GM18870 (cell line): Measurements from ENCODE around the gene KCNN2.
A peak's percentile ranks its signal among the peaks of the same experiment; 100 is the strongest.
"Not testable (repeated sequence)": the region's sequence is repeated elsewhere in the genome, so short reads cannot be mapped to it uniquely, and the experiment has no call there.

ENCODE experiments used
- ATAC-seq: cut with Tn5 transposase; IDR thresholded peaks from one replicate; pipeline ENCODE4 v1.9.1; 2021; ENCODE audit warnings: moderate library complexity; ENCODE audit not compliant: unreplicated experiment

Gene KCNN2

DNA sequence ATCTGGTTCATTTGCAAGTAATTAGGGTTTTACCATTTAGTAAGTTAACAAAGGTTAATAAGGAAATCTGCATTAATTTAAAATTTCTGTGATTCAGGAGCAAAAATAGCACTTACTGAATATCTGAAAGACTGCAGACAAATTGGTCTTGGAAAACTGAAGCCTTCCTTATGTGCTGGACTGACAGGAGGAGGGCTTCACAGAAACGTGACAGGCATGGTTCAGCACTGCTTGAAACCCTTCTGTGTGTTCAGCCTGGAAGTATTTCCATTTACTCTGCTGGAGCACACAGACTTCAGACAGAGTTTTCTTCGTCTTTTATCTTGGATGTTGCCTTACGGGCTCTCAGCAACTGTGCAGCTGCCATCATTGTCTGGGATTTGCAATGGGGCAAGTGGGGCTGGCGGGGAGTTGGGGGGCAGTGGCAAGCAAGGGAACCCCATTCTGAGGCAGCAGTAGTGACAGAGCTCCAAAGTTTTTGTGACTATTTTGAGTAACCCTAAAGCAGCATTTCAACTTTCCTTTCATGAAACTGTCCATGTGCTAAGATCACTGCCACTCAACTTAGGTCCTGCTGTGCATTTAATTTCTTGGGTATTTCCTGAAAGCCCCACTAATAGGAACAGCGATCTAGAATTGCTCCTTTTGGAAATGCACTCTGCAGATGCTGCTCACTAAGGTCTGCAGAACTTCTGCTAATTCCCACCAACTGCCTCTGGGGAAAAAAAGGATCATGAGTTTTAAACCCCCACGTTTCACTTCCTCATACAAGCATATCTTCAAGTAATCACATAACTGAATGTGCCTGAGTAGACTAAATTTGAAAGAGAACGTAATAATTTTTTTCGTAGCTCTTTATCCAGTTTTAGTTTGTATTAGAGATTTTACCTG, 56.6 kb downstream of the KCNN2 start:
- peak; percentile 97 for ATAC-seq

DNA sequence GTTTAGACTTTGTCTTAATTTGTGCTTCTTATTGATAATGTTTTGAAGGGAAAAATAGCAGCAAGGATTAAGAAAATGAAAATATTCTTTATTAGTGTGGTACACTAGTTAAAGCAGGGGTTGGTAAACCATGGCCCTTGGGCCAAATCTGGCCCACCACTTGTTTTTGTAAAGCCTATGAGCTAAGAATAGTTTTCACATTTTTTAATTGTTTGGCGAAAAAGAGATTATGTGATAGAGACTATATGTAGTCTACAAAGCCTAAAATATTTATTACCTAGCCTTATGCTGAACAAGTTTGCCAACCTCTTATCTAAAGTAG, 57.2 kb downstream of the KCNN2 start:
- peak; percentile 25 for ATAC-seq

DNA sequence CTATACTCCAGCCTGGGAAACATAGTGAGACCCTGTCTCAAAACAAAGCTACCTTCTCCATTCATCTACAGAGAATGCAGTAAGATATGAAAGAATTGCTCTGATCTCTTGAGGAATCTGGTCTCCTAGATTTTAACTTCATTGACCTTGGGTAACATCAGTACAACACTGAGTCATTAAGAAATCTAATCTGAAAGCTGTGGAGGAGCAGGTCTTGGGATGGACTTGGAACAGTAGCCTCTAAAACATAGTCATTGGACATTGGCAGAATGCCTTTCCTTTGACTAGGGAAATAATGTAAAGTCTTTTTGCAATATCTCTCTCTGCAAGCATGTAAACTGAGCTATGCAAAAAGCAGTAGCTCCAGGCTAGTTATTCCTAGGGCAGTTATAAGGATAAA, 58.1 kb downstream of the KCNN2 start:
- ATAC-seq, result no peak

DNA sequence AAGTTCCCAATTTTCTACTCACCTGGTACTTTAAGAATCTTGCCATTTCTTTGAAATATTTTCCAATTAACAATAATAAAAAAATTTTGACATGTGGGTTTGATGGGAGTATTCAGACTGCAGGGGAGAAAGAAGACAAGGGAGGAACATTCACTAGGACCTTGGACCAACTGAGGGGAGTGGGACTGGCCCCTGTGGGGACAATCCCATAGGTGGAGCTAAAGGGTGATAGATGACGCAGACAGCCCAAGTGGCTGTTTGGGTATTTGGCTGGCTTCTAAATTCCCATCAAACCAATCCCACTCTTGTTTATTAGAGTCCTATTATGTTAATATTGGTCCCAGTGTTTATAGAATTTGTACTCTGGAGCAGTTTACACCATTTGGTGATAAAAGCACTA, 65.3 kb downstream of the KCNN2 start:
- ATAC-seq, result no peak

DNA sequence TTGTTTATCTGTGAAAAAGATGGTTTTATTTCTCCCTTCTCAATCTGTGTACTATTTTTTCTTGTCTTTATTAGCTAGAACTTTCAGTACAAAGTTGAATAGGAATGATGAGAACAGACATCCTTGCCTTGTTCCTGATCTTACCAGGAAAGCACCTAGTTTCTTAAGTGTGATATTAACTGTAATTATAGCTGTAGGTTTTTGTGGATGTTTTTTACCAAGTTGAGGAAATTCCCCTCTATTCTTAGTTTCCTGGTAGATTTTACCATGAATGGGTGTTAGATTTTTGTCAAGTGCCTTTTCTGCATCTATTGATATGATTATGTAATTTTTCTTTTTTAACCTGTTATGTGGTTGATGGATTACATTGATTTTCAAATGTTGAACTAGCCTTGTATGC, 68.7 kb downstream of the KCNN2 start:
- ATAC-seq, result no peak

DNA sequence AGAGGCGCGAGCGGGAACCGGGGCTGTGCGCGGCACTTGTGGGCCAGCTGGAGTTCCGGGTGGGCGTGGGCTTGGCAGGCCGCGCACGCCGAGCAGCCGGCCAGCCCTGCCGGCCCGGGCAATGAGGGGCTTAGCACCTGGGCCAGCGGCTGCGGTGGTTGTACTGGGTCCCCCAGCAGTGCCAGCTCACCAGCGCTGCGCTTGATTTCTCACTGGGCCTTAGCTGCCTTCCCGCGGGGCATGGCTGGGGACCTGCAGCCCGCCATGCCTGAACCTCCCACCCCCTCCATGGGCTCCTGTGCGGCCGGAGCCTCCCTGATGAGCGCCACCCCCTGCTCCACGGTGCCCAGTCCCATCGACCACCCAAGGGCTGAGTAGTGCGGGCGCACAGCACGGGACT, 70.8 kb downstream of the KCNN2 start:
- ATAC-seq, result not testable (repeated sequence)

DNA sequence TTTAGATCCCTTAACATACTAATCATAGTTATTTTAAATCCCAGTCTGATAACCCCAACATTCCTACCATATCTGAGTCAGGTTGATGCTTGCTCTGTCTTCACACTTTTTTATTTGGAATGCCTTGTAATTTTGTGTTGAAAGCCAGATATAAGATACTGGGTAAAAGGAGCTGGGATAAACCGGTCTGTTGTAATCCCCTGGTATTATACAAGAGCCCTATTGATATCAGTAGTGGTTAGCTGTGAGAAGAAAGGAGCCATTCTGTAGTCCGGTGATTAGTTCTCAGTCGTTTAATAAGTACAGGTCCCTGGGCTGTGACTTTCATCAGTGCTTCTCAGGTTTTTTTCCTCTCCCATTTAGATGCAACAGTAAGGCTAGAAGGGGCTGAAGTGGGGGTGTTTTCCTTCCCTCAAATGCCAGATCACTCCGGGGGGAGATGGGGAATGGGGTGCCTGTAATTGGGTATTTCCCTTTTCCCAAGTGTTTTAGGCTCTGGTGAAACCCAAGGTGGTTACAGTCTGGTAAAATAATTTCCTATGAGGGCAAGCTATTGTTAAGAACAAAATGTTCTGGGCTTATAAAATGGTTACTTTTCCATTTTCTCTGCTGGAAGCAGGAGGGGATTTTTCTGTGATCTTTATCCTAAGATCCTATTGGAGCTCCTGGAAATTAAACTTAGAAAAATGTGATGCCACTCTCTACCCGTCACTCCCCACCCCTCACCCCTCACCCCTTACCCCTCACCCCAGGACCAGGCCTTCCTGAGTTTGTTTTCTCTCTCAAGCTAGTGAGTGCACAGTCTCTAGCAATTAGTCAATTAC, 72.7 kb downstream of the KCNN2 start:
- no peak for ATAC-seq

DNA sequence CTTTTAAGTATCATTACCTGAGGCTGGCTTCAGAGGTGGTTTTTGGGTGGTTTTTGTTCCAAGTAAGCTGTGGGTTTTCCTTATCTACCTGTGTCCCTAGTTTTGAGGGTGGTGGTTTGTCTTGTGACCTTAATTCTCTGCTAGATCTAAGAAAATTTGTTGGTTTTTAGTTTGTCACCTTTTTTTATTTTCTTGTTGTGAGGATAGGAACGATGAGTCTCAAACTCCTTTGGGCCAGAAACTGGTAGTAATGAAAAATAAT, 73.3 kb downstream of the KCNN2 start:
- no peak for ATAC-seq

DNA sequence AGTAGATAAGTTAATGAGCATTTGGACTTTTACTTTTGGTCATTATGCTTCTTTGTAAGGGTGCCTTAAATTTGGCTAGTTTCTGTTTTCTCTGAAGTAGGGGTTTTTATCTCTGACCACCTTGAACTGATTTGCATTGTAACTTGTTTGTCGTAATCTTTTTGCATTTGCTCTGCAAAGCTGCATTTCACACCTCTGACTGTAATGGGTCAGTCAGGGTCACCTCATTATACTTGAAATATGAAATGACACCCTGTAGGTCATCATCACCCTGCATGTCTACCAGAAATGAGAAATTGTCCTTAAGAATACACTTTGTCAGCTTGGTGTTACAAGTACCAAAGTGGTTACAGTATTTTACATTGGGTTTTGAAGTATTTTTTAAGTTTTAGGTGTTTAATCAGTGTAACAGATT, 74.0 kb downstream of the KCNN2 start:
- ATAC-seq, result peak; percentile 87

DNA sequence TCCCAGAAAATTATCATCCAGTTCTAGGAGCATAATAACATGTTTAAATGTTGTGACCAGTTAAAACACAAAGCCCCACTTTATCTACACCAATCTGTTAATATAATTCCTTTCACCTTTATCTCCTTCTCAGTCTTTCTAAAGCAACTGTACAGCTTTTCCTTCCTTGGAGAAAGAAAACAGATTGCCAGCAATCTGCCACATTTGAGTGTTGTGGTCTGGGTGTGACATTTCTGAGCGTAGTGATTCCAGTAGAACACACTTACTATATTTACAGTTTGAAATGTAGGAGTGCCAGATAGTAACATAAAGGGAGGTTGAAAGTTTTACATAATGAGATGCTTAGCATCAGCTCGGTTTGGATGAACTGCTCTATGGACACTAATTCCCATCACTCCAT, 76.1 kb downstream of the KCNN2 start:
- ATAC-seq, result no peak

DNA sequence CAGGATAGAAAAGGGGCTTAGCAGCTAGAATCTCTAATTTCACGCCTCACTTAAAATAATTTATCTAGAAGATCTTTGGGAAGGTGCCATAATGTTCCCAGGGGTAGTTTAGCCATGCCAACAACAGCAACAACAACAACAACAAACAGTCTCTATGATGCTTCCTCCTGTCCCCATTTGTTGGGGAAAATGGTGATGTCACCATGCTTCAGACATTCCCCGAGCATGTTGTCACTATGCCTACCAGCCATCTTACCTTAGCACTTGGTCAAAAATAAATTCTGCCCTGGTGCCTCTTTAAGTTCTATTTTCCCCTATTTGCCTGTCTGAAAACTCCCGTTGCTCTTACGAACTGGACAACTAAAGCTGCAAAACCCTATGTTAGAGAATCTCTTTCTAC, 76.6 kb downstream of the KCNN2 start:
- no peak for ATAC-seq

DNA sequence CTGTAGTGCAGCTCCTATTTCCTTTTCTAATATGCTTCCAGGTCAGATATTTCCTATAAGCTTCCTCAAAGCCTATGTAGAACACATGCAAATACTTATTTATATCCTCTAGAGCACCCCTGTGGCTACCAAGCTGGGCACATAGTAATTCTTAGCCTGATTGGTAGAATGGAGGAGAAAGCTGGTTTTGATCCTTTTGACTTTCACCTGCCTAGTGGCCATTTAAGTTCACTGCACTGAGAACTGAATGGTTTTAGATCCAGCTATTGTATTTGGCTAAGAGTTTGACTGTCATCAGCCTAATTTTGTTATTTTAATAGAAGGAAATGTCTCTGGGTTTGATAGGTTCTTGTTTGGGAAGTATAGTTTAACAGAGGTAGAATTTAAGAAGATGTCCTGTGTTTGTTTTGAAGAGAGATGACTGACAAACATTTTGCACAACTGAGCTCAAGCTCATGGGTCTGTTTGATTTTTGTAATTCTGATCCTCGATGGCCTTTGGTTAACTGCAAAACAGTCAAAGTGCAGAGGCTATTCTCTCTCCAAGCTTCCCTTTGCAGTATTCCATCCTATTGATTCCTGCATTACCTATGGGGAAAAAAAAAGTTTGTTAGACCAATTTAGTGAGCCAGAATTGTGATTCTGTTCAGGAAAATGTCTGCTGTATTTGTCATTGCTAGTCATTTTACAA, 85.4 kb downstream of the KCNN2 start:
- ATAC-seq, result peak; percentile 45

DNA sequence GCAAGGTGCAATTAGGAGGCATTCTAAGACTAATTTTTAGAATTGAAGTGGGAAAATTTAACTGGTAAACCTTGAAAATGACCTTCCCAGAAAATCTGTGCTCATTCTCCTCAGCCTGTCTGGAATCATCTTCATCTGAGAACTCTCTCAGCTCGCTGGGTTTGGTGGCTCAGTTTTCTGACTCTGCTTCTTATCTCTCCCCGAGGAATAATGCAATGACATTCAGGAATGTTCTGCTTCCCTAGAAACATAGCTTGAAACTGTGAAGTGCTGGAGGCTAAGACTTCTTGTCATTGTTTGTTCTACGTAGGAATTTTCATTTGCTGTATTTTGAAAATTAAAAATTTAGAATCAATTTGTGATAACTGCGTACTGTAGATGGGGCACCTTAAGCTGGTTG, 86.6 kb downstream of the KCNN2 start:
- no peak for ATAC-seq

DNA sequence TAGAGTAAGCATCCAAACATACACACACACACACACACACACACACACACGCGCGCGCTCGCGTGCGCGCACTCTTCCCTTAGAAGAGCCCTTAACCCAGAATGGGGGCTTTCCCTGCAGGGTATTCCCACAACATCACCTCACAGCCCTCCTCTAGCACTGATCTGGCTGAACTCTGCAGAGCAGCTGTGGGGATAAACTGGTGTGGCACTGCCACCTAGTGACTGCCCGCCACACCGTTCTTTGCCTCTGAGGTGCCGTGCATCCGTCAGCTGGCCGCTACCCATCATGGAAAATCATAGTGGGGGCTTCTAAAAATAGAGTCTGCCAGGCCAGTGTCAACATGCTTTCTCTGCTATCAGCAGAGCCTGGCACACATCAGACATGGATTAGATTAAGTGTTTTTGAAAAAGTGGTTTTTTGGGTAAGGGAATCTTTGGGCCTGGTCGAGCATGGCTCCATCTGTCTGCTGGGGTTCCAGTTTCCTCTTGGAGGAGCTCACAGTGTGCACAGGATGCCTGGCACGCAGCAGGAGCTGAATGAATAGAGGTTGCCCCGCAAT, 88.1 kb downstream of the KCNN2 start:
- peak; percentile 98 for ATAC-seq

DNA sequence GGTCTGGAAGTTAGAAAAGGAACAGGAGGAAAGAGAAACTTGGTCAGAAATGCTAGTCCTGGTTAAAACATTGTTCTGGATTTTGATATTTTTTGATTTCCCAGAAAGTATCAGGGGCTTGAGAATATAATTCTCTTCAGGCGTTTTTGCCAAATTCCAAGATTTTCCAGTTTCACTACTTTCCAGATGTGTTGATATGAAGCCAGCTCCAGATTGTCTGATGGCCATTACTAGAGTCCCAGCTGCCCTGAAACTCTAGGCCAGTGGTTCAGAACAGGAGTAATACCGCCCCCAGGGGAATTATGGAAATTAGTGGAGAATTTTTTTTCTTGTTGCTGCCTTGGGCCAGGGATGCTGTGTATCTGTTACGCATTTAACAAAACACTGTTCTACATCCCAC, 88.6 kb downstream of the KCNN2 start:
- ATAC-seq, result no peak

DNA sequence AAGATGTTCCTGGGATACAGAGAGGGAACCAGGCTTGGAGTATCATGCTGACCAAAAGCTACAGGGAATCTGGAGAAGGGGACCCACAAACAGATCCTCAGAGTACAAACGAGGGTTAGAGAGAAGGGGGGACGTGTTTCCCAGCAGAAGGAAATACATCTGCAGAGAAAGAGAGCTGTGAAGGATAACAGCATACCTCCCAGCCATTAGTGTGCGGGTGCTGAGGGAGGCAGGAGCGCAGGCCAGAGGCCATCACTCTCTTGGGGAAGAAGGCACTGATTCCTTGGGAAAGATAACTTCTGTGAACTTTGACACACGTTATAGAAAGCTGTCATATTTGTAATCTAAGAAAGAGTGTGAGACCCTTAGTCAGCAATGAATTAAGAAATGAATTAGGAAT, 96.9 kb downstream of the KCNN2 start:
- ATAC-seq, result no peak

DNA sequence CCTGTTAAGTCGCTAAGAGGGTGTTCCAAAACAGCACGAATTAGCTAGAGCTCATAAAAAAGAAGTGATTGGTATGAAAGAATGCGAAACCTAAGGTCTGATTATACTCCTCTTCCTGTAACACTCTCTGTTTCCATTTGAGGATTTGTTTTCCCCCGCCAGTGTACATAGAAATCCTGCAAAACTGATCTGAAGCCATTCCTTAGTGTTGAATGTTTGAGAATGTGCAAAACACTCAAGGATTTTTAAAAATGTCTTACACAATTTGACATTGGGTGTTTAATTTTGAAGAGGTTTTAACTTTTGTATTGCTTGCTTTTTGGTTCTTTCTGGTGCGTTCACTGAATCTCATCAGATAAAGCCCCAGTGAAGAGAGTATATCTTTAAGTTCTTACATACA, 105.3 kb downstream of the KCNN2 start:
- ATAC-seq, result no peak

DNA sequence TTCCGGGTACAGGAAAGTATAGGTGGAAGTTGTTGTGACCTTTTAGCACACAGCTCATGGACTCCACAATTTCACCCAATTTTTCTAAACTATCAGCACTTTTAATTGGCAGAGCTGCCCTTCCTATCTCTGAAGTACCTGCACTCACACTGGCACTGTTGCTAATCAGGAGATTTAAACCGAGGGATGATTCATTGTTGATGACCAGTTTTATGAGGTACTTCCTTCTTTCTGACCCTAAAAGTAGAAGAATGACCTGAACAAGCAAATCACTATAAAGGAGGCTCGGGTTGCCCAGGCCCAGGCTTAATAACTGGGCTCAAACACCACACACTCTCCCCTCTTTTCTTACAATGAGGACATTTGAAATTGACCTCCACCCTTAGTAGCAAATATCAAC, 105.9 kb downstream of the KCNN2 start:
- no peak for ATAC-seq

DNA sequence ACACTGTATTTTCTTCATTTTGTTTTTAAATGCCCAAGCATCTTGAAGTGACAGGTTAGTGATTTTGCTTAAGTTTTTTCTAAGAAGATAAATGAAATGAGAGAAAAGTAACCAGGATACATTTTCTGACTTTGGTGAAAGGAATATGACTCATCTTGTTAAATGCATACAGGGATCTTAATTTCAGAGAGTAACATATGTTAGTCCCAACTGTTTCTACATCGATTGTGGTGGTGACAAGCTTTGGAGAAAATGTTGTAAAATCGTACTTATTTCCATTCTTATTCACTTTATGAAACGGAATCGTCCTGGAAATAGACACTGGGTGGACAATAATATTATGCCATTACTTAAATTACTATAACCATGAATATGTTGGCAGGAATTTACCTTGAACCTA, 107.5 kb downstream of the KCNN2 start:
- ATAC-seq, result no peak

DNA sequence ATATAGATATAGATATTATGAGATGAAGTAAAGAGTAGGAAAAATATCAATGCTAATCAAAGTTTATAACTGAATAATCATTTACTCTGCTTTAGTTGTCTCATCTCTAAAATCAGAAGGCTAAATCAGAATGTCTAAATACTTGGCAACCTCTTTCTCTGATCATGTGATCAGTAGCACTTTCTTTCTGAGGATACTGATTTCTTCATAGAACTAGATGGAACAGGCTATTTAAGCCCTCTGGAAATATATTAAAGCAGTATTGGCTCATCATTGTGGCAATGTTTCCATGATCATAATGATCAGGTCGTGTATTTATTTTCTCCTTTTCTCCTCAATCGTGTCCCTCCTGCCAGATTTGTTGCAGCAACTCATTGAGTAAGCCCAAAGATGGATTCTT, 109.7 kb downstream of the KCNN2 start:
- no peak for ATAC-seq

DNA sequence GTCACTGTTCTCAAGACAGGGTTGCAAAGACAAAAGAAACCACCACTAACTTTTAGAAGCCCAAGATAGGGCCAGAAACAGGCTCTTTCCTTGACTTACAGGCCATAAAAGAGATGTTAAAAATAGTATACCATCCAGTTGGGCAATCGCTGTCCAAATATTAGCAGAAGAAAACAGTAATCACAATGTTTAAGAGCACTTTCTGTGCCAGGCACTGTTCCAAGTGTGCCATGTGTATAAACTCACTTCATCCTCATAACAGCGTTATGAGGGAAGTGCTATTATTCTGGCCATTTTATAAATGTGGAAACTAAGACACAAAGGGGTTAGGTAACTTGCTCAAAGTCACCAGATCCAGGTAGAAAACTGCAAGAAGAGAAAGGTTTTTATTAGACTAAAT, 111.7 kb downstream of the KCNN2 start:
- ATAC-seq, result no peak
